H9 (cell line): ENCODE measurements around the gene FBXO47. TPM values are rescaled to one million over a fixed set of nuclear protein-coding genes. Genes with fewer than 3 reads are reported as not detected.
A peak's percentile ranks its signal among the peaks of the same experiment; 100 is the strongest.

ENCODE experiments used
- DNase-seq: peaks from one replicate; pipeline ENCODE4 v3.0.0-alpha.2; 2017
- H2AFZ ChIP-seq: one replicate; pipeline ENCODE4 v1.6.1; 2013; ENCODE audit warnings: mild to moderate bottlenecking, low read length, control low read depth, moderate library complexity
- H2AK5ac ChIP-seq: 2 replicates; pipeline ENCODE4 v1.6.1; 2013; ENCODE audit warnings: low read length, control low read depth, mixed read lengths; ENCODE audit not compliant: insufficient read length
- H2BK120ac ChIP-seq: one replicate; pipeline ENCODE4 v1.6.1; 2013; ENCODE audit warnings: low read depth, mild to moderate bottlenecking, low read length, control low read depth, inconsistent platforms; ENCODE audit not compliant: poor library complexity, severe bottlenecking
- H2BK12ac ChIP-seq: 2 replicates; pipeline ENCODE4 v1.6.1; 2013; ENCODE audit warnings: low read length, control low read depth, mixed read lengths, low read depth; ENCODE audit not compliant: insufficient read length
- H2BK15ac ChIP-seq: 2 replicates; pipeline ENCODE4 v1.6.1; 2013; ENCODE audit warnings: low read depth, low read length, control low read depth
- H2BK20ac ChIP-seq: one replicate; pipeline ENCODE4 v1.6.1; 2013; ENCODE audit warnings: low read depth, mild to moderate bottlenecking, low read length, control low read depth, inconsistent platforms; ENCODE audit not compliant: poor library complexity, severe bottlenecking
- H2BK5ac ChIP-seq: 2 replicates; pipeline ENCODE4 v1.6.1; 2013; ENCODE audit warnings: low read length, control low read depth, mixed read lengths; ENCODE audit not compliant: insufficient read length
- H3K14ac ChIP-seq: 2 replicates; pipeline ENCODE4 v1.6.1; 2013; ENCODE audit warnings: low read length, control low read depth; ENCODE audit not compliant: insufficient read depth
- H3K18ac ChIP-seq: 2 replicates; pipeline ENCODE4 v1.6.1; 2013; ENCODE audit warnings: low read depth, mild to moderate bottlenecking, mixed read lengths, low read length, control low read depth; ENCODE audit not compliant: insufficient read length
- H3K23ac ChIP-seq: 2 replicates; pipeline ENCODE4 v1.6.1; 2013; ENCODE audit warnings: low read length, control low read depth, mixed read lengths, low read depth; ENCODE audit not compliant: insufficient read length
- H3K23me2 ChIP-seq: 2 replicates; pipeline ENCODE4 v1.6.1; 2013; ENCODE audit warnings: low read depth, mild to moderate bottlenecking, mixed read lengths, low read length, control low read depth; ENCODE audit not compliant: insufficient read length, poor library complexity, severe bottlenecking
- H3K27ac ChIP-seq: 2 replicates; pipeline ENCODE4 v1.5.1; 2013; ENCODE audit warnings: low read length, control low read depth, mixed read lengths, low read depth; ENCODE audit not compliant: insufficient read length
- H3K27me3 ChIP-seq: 2 replicates; pipeline ENCODE4 v1.6.1; 2013; ENCODE audit warnings: low read length, control low read depth, inconsistent platforms; ENCODE audit not compliant: insufficient read depth
- H3K4ac ChIP-seq: 2 replicates; pipeline ENCODE4 v1.6.1; 2013; ENCODE audit warnings: low read depth, mild to moderate bottlenecking, control low read depth, inconsistent platforms, low read length, moderate library complexity
- H3K4me1 ChIP-seq: 2 replicates; pipeline ENCODE4 v1.6.1; 2013; ENCODE audit warnings: low read length, control low read depth, inconsistent platforms; ENCODE audit not compliant: insufficient read depth
- H3K4me2 ChIP-seq: 2 replicates; pipeline ENCODE4 v1.6.1; 2013; ENCODE audit warnings: low read length, control low read depth, mixed read lengths; ENCODE audit not compliant: insufficient read length, insufficient read depth
- H3K56ac ChIP-seq: 2 replicates; pipeline ENCODE4 v1.6.1; 2013; ENCODE audit warnings: low read depth, mild to moderate bottlenecking, mixed read lengths, low read length, control low read depth; ENCODE audit not compliant: insufficient read length
- H3K79me1 ChIP-seq: 2 replicates; pipeline ENCODE4 v1.6.1; 2013; ENCODE audit warnings: low read depth, mild to moderate bottlenecking, moderate library complexity, low read length, control low read depth, inconsistent platforms; ENCODE audit not compliant: insufficient read depth, poor library complexity, severe bottlenecking
- H3K79me2 ChIP-seq: 2 replicates; pipeline ENCODE4 v1.6.1; 2013; ENCODE audit warnings: low read length, control low read depth, inconsistent platforms; ENCODE audit not compliant: insufficient read depth
- H3K9ac ChIP-seq: 2 replicates; pipeline ENCODE4 v1.6.1; 2013; ENCODE audit warnings: low read length, control low read depth, mixed read lengths; ENCODE audit not compliant: insufficient read length; ENCODE audit errors: extremely low read depth
- H3K9me3 ChIP-seq: one replicate; pipeline ENCODE4 v1.6.1; 2013; ENCODE audit warnings: low read depth, low read length, inconsistent platforms; ENCODE audit not compliant: control insufficient read depth
- H3T11ph ChIP-seq: one replicate; pipeline ENCODE4 v1.6.1; 2013; ENCODE audit warnings: mild to moderate bottlenecking, low read length, control low read depth, inconsistent platforms
- H4K20me1 ChIP-seq: one replicate; pipeline ENCODE4 v1.6.1; 2013; ENCODE audit not compliant: control insufficient read depth, insufficient read length, insufficient read depth
- H4K5ac ChIP-seq: 2 replicates; pipeline ENCODE4 v1.6.1; 2013; ENCODE audit warnings: low read depth, mild to moderate bottlenecking, mixed read lengths, low read length, control low read depth; ENCODE audit not compliant: insufficient read length
- H4K8ac ChIP-seq: replicated peaks from 2 replicates; pipeline ENCODE4 v1.6.1; 2013; ENCODE audit warnings: low read length, control low read depth, mixed read lengths, low read depth; ENCODE audit not compliant: insufficient read length
- H4K91ac ChIP-seq: 2 replicates; pipeline ENCODE4 v1.6.1; 2013; ENCODE audit warnings: low read depth, mild to moderate bottlenecking, moderate library complexity, mixed read lengths, low read length, control low read depth; ENCODE audit not compliant: insufficient read length
- H3K27ac Mint-ChIP-seq, 3 experiments: 2 replicates in 2 of 3; 3 replicates in 1 of 3; pipeline ENCODE4 v1.8.0; 2020 to 2021; ENCODE audit warnings: mixed read lengths in 3 of 3, mild to moderate bottlenecking in 1 of 3, moderate library complexity in 1 of 3
- H3K27me3 Mint-ChIP-seq: 2 replicates; pipeline ENCODE4 v1.8.0; 2021; ENCODE audit warnings: low read depth, mild to moderate bottlenecking, moderate library complexity, mixed read lengths
- H3K36me3 Mint-ChIP-seq, 3 experiments: 2 replicates in 2 of 3; 3 replicates in 1 of 3; pipeline ENCODE4 v1.8.0; 2020 to 2021; ENCODE audit warnings: low read depth in 3 of 3, mixed read lengths in 3 of 3; ENCODE audit not compliant: insufficient read depth in 1 of 3
- H3K4me1 Mint-ChIP-seq, 2 experiments: 2 replicates each; pipeline ENCODE4 v1.8.0; 2020; ENCODE audit warnings: mixed read lengths in 2 of 2
- H3K4me3 Mint-ChIP-seq, 2 experiments: 2 replicates in 1 of 2; 3 replicates in 1 of 2; pipeline ENCODE4 v1.8.0; 2020 to 2021; ENCODE audit warnings: mild to moderate bottlenecking in 2 of 2, mixed read lengths in 2 of 2, moderate library complexity in 1 of 2
- H3K9me3 Mint-ChIP-seq, 2 experiments: 2 replicates in 1 of 2; 3 replicates in 1 of 2; pipeline ENCODE4 v1.8.0; 2020; ENCODE audit warnings: mild to moderate bottlenecking in 2 of 2, mixed read lengths in 2 of 2, moderate library complexity in 1 of 2
- WGBS: extraction: QIAGEN DNeasy Blood & Tissue Kit; methylation state at CpG from one replicate; pipeline ENCODE4 v1.1.7; 2013; ENCODE audit warnings: missing lambda C conversion rate, low lambda C conversion rate, mixed read lengths; ENCODE audit not compliant: insufficient read length; ENCODE audit errors: extremely low coverage; 5-methylcytosine and 5-hydroxymethylcytosine counted together
- total RNA-seq: library from RNA; stranded (reverse); gene quantifications from 2 replicates; pipeline ENCODE4 v1.2.1, GENCODE V29; 2021
- TF ChIP-seq, protein P1 (sequence below): fragments of 200-600 bp; sonication (generic); conservative IDR thresholded peaks from 3 replicates; pipeline ENCODE4 v1.8.0; 2021; ENCODE audit warnings: antibody characterized with exemption, mild to moderate bottlenecking

FBXO47 gene
- total RNA-seq, 1 experiment from 2014 or later, result not detected

DNA sequence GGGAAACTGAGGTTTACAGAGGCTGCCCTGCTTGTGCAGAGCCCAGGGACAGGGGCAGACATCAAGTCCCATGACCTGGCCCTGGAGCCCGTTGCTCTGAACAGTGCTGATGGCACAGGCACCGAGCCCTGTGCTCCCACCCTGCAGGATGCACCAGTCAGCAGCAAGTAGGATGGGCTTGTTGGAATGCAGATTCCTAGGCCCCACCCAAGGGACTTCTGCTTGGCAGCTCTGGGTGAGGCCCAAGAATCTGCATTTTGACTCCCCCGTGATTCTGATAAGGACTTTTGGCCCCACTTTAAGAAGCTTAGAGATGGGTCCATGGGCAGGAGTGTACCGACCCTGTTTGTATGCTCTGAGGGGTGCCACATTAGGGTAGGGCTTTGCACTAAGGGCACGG is 74.1 kb downstream of the FBXO47 start:
- H2AFZ ChIP-seq, result no peak overlapping the region
- Mint-ChIP-seq H3K27ac (no peak overlapping the region), H3K27me3 (no peaks in the 10 kb centered on the region), H3K4me3 (no peak overlapping the region), H3K9me3 (no peaks in the 10 kb centered on the region), H3K36me3 (peaks cover 4 to 48% (median 42%) of the 10 kb centered on the region in 3 experiments; a peak in 5 of 7 replicates), H3K4me1 (peaks cover 13 to 14% of the 10 kb centered on the region in 2 experiments)
- H4K20me1 ChIP-seq, result peaks cover 2% of the 10 kb centered on the region
- H3K79me1 ChIP-seq, result no peaks in the 10 kb centered on the region
- no peak overlapping the region for H2AK5ac ChIP-seq
- no peak overlapping the region for H3K18ac ChIP-seq
- no peak overlapping the region for H2BK20ac ChIP-seq
- no peak overlapping the region for H3T11ph ChIP-seq
- no peaks in the 10 kb centered on the region for H3K9me3 ChIP-seq
- H2BK15ac ChIP-seq, result no peak overlapping the region
- no CpG with 5 or more reads among the region's 5 CpGs for WGBS
- no peak overlapping the region for H3K27ac ChIP-seq
- no peak overlapping the region for H4K8ac ChIP-seq
- H2BK5ac ChIP-seq, result no peak overlapping the region
- TF ChIP-seq, protein P1, sequence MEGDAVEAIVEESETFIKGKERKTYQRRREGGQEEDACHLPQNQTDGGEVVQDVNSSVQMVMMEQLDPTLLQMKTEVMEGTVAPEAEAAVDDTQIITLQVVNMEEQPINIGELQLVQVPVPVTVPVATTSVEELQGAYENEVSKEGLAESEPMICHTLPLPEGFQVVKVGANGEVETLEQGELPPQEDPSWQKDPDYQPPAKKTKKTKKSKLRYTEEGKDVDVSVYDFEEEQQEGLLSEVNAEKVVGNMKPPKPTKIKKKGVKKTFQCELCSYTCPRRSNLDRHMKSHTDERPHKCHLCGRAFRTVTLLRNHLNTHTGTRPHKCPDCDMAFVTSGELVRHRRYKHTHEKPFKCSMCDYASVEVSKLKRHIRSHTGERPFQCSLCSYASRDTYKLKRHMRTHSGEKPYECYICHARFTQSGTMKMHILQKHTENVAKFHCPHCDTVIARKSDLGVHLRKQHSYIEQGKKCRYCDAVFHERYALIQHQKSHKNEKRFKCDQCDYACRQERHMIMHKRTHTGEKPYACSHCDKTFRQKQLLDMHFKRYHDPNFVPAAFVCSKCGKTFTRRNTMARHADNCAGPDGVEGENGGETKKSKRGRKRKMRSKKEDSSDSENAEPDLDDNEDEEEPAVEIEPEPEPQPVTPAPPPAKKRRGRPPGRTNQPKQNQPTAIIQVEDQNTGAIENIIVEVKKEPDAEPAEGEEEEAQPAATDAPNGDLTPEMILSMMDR, result no peak
- peak; percentile 30 for DNase-seq
- no peak overlapping the region for H4K5ac ChIP-seq
- no peak overlapping the region for H3K56ac ChIP-seq
- H3K79me2 ChIP-seq, result 0 out of 2 replicates have a peak, but pooled peaks cover 2% of the 10 kb centered on the region
- H3K23ac ChIP-seq, result no peak overlapping the region
- no peaks in the 10 kb centered on the region for H3K4me1 ChIP-seq
- H4K91ac ChIP-seq, result no peak overlapping the region
- no peak overlapping the region; the same call in 1 of the 2 replicates for H3K14ac ChIP-seq
- no peaks in the 10 kb centered on the region for H3K23me2 ChIP-seq
- no peak overlapping the region for H3K4ac ChIP-seq
- H2BK12ac ChIP-seq, result no peak overlapping the region
- no peak overlapping the region for H3K4me2 ChIP-seq
- no peaks in the 10 kb centered on the region for H3K27me3 ChIP-seq
- H2BK120ac ChIP-seq, result no peak overlapping the region
- no peak overlapping the region for H3K9ac ChIP-seq
